ENCODE results near the gene MUTYH.

Gene MUTYH

DNA sequence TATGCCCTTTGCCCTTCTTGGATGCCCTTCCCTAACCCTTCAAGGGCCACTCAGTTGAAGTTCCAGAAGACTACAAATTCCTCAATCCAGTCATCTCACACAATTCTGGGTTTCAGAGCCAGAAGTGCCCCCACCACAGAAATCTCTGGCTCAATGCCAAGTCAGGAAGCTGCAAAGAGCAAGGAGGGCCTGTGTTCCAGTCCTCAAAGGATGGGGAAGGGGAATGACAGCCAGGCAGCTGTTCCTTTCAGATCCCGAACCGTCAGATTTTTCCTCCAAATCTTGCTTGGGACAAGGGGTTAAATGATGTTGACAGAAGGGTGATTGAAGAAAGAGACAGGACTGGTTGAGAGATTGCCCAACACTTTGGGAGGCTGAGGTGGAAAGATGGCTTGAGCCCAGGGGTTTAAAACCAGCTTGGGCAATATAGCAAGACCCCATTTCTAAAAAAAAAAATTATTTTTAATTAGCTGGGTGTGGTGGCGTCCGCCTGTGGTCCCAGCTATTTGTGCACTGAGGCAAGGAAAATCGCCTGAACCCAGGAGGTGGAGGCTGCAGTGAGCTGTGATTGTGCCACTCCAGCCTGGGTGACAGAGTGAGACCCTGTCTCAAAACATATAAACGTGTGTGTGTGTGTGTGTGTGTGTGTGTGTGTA is 14.3 kb downstream of the MUTYH start:
- peak overlapping the region in 1 of 2 donors; percentile 52 for H3K4me3 ChIP-seq (replicated peaks in 1 of 2; ENCODE audit: low read depth in 2 of 2, low read length in 2 of 2)
- DNase-seq (ENCODE audit: low read depth in 2 of 2) = peak in 1 of 2 donors; percentile 35
- TF ChIP-seq, protein P1, sequence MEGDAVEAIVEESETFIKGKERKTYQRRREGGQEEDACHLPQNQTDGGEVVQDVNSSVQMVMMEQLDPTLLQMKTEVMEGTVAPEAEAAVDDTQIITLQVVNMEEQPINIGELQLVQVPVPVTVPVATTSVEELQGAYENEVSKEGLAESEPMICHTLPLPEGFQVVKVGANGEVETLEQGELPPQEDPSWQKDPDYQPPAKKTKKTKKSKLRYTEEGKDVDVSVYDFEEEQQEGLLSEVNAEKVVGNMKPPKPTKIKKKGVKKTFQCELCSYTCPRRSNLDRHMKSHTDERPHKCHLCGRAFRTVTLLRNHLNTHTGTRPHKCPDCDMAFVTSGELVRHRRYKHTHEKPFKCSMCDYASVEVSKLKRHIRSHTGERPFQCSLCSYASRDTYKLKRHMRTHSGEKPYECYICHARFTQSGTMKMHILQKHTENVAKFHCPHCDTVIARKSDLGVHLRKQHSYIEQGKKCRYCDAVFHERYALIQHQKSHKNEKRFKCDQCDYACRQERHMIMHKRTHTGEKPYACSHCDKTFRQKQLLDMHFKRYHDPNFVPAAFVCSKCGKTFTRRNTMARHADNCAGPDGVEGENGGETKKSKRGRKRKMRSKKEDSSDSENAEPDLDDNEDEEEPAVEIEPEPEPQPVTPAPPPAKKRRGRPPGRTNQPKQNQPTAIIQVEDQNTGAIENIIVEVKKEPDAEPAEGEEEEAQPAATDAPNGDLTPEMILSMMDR (IDR thresholded peaks at IDR 0.05; ENCODE audit: low read depth, low read length) = no peak

DNA sequence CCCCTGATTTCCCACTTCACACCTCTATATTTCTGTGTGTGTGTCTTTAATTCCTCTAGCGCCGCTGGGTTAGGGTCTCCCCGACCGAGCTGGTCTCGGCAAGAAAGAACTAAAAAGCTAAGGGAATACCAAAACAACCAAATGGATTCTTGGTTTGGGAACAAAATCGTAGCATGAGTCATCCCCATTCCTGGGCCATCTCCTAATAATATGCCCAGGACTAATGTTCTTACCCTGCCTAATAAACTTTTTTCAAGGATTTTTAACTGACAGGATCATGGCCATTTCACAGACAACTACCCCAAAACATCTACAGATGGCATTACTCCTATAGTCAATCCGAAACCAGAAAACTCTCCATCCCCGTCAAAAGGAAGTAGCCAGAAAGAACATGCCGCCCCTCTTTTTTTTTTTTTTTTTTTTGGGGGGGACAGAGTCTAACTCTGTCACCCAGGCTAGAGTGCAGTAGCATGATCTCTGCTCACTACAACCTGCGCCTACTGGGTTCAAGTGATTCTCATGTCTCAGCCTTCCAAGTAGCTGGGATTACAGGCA is 17.7 kb downstream of the MUTYH start:
- TF ChIP-seq, protein P1 (IDR thresholded peaks at IDR 0.05; ENCODE audit: low read depth, low read length) = no peak

DNA sequence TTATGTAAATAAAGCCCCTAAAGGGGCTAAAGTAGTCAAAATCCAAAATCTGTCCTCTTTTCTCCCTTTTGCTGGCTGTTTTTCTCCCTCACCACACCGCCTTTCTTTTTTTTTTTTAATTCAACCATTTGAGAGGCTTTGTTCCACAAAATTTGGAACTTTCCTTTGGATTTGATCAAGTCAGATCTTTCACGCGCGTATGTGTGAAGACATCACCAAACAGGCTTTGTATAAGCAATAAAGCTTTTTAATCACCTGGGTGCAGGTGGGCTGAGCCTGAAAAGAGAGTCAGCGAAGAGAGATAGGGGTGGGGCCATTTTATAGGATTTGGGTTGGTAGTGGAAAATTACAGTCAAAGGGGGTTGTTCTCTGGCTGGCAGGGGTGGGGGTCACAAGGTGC is 18.8 kb downstream of the MUTYH start:
- TF ChIP-seq, protein P1 (IDR thresholded peaks at IDR 0.05; ENCODE audit: low read depth, low read length) = no peak
- H3K4me3 ChIP-seq (replicated peaks in 1 of 2; ENCODE audit: low read depth in 2 of 2, low read length in 2 of 2) = no peak overlapping the region

More for the DNA sequence above, 17.7 kb downstream of the MUTYH start:
- DNase-seq (ENCODE audit: low read depth in 2 of 2) = no peak
- H3K4me3 ChIP-seq (replicated peaks in 1 of 2; ENCODE audit: low read depth in 2 of 2, low read length in 2 of 2) = no peak overlapping the region

DNA sequence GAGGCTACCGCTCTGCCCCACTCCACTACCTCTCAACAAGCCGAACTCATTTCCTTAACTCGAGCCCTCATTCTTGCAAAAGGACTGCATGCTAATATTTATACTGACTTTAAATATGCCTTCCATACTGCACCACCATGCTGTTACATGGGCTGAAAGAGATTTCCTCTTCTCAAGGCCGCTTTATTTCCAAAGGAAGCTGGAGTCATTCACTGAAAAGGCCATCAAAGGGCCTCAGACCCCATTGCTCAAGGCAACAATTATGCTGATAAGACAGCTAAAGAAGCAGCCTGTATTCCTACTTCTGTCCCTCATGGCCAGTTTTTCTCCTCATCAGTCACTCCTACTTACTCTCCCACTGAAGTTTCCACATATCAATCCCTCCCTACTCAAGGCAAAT is 20.5 kb downstream of the MUTYH start:
- TF ChIP-seq, protein P1 (IDR thresholded peaks at IDR 0.05; ENCODE audit: low read depth, low read length) = no peak
- no peak overlapping the region for H3K4me3 ChIP-seq (replicated peaks in 1 of 2; ENCODE audit: low read depth in 2 of 2, low read length in 2 of 2)
- DNase-seq (ENCODE audit: low read depth in 2 of 2) = no peak

More for the DNA sequence above, 18.8 kb downstream of the MUTYH start:
- DNase-seq (ENCODE audit: low read depth in 2 of 2) = no peak

DNA sequence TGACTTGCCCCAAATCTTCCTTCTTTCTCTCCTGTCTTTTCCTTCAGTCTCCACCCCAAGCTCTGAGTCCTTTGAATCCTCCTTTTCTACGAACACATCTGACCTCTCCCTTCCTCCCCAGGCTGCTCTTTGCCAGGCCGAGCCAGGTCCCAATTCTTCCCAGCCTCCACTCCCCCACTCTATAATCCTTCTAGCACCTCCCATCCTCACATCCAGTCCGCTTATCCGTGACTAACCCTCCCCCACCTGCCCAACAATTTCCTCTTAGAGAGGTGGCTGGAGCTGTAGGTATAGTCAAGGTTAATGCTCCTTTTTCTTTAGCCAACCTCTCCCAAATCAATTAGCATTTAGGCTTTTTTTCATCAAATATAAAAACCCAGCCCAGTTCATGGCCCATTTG is 23.1 kb downstream of the MUTYH start:
- TF ChIP-seq, protein P1 (IDR thresholded peaks at IDR 0.05; ENCODE audit: low read depth, low read length) = no peak
- DNase-seq (ENCODE audit: low read depth in 2 of 2) = no peak

DNA sequence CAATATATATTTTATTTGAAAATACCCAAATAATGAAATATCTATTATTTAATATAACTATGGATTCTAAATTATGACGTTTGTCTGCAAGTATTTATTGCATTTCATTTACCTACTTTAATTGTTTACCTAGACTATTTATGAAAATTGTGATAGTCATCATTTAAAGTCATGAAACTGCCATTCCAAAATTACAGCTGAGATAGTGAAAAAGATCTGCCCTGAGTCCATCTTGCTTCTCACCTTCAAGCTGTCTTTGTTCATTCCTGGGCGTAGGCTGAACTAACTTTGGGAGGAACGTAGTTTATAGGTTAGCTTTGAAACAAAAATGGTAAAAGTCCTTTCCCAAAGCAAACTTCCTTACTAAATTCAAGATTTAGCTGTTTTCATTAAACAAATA is 26.0 kb downstream of the MUTYH start:
- no peak overlapping the region for H3K4me3 ChIP-seq (replicated peaks in 1 of 2; ENCODE audit: low read depth in 2 of 2, low read length in 2 of 2)
- DNase-seq (ENCODE audit: low read depth in 2 of 2) = no peak
- TF ChIP-seq, protein P1 (IDR thresholded peaks at IDR 0.05; ENCODE audit: low read depth, low read length) = no peak

More for the DNA sequence above, 23.1 kb downstream of the MUTYH start:
- no peak overlapping the region for H3K4me3 ChIP-seq (replicated peaks in 1 of 2; ENCODE audit: low read depth in 2 of 2, low read length in 2 of 2)

All from cardiac fibroblast (primary cell).